Measurements from ENCODE around the gene ANO4.

GRCh38 chr12:100927826-100928225, 133.2 kb downstream of the ANO4 start:
- TF ChIP-seq SUZ12 (IDR thresholded peaks at IDR 0.05; ENCODE audit: extremely low read depth, insufficient read depth, insufficient read length) (no peak), ZNF274 (IDR thresholded peaks at IDR 0.05; ENCODE audit: low read depth, low read length) (no peak), YY1 (IDR thresholded peaks at IDR 0.05; ENCODE audit: insufficient read depth, insufficient read length) (no peak)

Measured in NT2/D1 (cell line).